ENCODE measurements around the gene CETP.
"Not testable (repeated sequence)": the region's sequence is repeated elsewhere in the genome, so short reads cannot be mapped to it uniquely, and the experiment has no call there.

The CETP gene

GRCh38 chr16:56999409-57000270, 37.9 kb downstream of the CETP start:
- DNase-seq = no peak

- DNase-seq = no peak
Measured at GRCh38 chr16:57000271-57001025, 38.7 kb downstream of the CETP start.

- no peak for DNase-seq
Measured at GRCh38 chr16:57001026-57001679, 39.4 kb downstream of the CETP start.

- no peak for DNase-seq
Measured at GRCh38 chr16:57003439-57004386, 42.0 kb downstream of the CETP start.

- no peak for DNase-seq
Measured at GRCh38 chr16:57004387-57005250, 42.9 kb downstream of the CETP start.

GRCh38 chr16:57005597-57005996, 43.8 kb downstream of the CETP start:
- not testable (repeated sequence) for DNase-seq

- DNase-seq = no peak
Measured at GRCh38 chr16:57007050-57007449, 45.3 kb downstream of the CETP start.

- DNase-seq = no peak
Measured at GRCh38 chr16:57007530-57007929, 45.8 kb downstream of the CETP start.

GRCh38 chr16:57008440-57008839, 46.7 kb downstream of the CETP start:
- DNase-seq = no peak

- DNase-seq = no peak
Measured at GRCh38 chr16:57009643-57010170, 48.0 kb downstream of the CETP start.

- no peak for DNase-seq
Measured at GRCh38 chr16:57012353-57012752, 50.6 kb downstream of the CETP start.

GRCh38 chr16:57013229-57013628, 51.5 kb downstream of the CETP start:
- no peak for DNase-seq

- DNase-seq = no peak
Measured at GRCh38 chr16:57013902-57014301, 52.2 kb downstream of the CETP start.

GRCh38 chr16:57016301-57016700, 54.6 kb downstream of the CETP start:
- no peak for DNase-seq

GRCh38 chr16:57016831-57017230, 55.1 kb downstream of the CETP start:
- DNase-seq = no peak

- no peak for DNase-seq
Measured at GRCh38 chr16:57017251-57017650, 55.5 kb downstream of the CETP start.

GRCh38 chr16:57019746-57020145, 58.0 kb downstream of the CETP start:
- no peak for DNase-seq

GRCh38 chr16:57020651-57021050, 58.9 kb downstream of the CETP start:
- no peak for DNase-seq

- no peak for DNase-seq
Measured at GRCh38 chr16:57021757-57022156, 60.0 kb downstream of the CETP start.

- no peak for DNase-seq
Measured at GRCh38 chr16:57022445-57022844, 60.7 kb downstream of the CETP start.

All from COR-L47 (cell line).